Measurements from ENCODE around the gene MKLN1. TPM values are rescaled to one million over a fixed set of nuclear protein-coding genes. Genes with fewer than 3 reads are reported as not detected.

MKLN1 gene
- total and polyA plus RNA-seq, 10 of the 15 experiments (the other 5 are each of a cell fraction or from before 2014, with no cell fraction given), result 13.6 to 55.8 (median 29.3) TPM

DNA sequence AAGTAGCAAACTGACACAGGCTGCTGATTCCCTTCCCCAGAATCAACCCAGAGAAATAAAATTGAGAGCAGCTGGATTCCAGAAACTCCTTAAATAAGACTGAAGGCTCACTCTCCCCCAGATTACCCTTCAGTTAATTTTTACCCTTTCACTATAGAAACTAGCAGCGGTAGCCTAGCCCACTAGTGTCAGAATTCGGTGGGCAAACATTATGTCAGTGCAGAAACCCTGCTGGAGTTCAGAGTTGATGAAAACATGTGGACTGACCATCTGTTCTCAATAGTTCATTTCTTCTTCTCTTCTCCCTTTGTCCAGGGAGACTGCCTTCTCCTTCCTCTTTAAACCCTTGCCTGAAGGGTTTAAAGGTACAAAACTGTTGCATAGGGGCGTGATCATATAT lies 128.7 kb downstream of the MKLN1 start:
- Histone ChIP-seq H3K4me2 (ENCODE audit: control insufficient read depth, insufficient read depth) (no peak overlapping the region), H3K27me3 (replicated peaks in 1 of 2; ENCODE audit: control insufficient read depth in 2 of 2, insufficient read depth in 2 of 2, low read length in 1 of 2) (no peaks in the 10 kb centered on the region), H3K27ac (ENCODE audit: control insufficient read depth, insufficient read depth) (no peak overlapping the region), H3K4me3 (no peak overlapping the region), H3K9me3 (replicated peaks; ENCODE audit: control insufficient read depth, insufficient read depth, low read length) (no peaks in the 10 kb centered on the region), H3K4me1 (ENCODE audit: control insufficient read depth, insufficient read depth, low read length) (no peaks in the 10 kb centered on the region), H4K20me1 (ENCODE audit: control insufficient read depth, insufficient read depth) (no peaks in the 10 kb centered on the region), H3K9ac (ENCODE audit: control insufficient read depth, insufficient read depth, low read length) (no peak overlapping the region), H2AFZ (ENCODE audit: control insufficient read depth, low read depth, low read length) (no peak overlapping the region), H3K79me2 (ENCODE audit: control insufficient read depth, insufficient read depth, low read length) (no peaks in the 10 kb centered on the region), H3K36me3 (ENCODE audit: control insufficient read depth in 2 of 2, insufficient read depth in 2 of 2, low read length in 1 of 2) (no peaks in the 10 kb centered on the region)
- 96% methylated on average over 3 of the region's 3 CpGs for WGBS (ENCODE audit: insufficient coverage, insufficient replicate concordance, low lambda C conversion rate, missing lambda C conversion rate)
- POLR2A ChIA-PET, result no interaction called here
- no TSS peak for BruUV-seq (replicated peaks)
- in situ Hi-C loops (cut with MboI) (no loop called here), intact Hi-C loops (cut with micrococcal nuclease; ENCODE audit: unreplicated experiment) (no loop called here)
- FAIRE-seq, result no peak
- RAD21 ChIA-PET (ENCODE audit: unreplicated experiment), result no interaction called here
- DNase-seq (ENCODE audit: low read depth, low spot score), result no peak
- ATAC-seq, result peak; percentile 32; the same call in 2 of the 3 replicates
- SMC1A ChIA-PET (ENCODE audit: uncharacterized antibody, unreplicated experiment), result interaction anchor here (0.5 kb wide), 1 partner anchor 210 kb away, joined by 4 read pairs; no protein-coding TSS in a partner anchor
- CTCF ChIA-PET, result interaction anchor here (0.7 kb wide), 1 partner anchor 51 kb away, joined by 3 read pairs; no protein-coding TSS in a partner anchor
- no peak for TF ChIP-seq RBBP5 (conservative IDR thresholded peaks at IDR 0.05)
- TF ChIP-seq, protein P1, sequence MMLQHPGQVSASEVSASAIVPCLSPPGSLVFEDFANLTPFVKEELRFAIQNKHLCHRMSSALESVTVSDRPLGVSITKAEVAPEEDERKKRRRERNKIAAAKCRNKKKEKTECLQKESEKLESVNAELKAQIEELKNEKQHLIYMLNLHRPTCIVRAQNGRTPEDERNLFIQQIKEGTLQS (IDR thresholded peaks at IDR 0.05; ENCODE audit: borderline replicate concordance, extremely low read depth, low read depth, low read length), result no peak
- TF ChIP-seq IRF4 (IDR thresholded peaks at IDR 0.05; ENCODE audit: low read depth, low read length), result no peak
- TF ChIP-seq POLR2A (IDR thresholded peaks at IDR 0.05; ENCODE audit: low read depth, low read length), result no peak
- no peak for TF ChIP-seq BHLHE40 (IDR thresholded peaks at IDR 0.05; ENCODE audit: borderline replicate concordance in 1 of 2, low read depth in 2 of 2, low read length in 1 of 2)
- TF ChIP-seq NR2C1 (IDR thresholded peaks at IDR 0.05), result no peak
- no peak for TF ChIP-seq PML (IDR thresholded peaks at IDR 0.05; ENCODE audit: low read length)
- no peak for TF ChIP-seq PAX5 (IDR thresholded peaks at IDR 0.05; ENCODE audit: borderline replicate concordance, low read depth, low read length)
- TF ChIP-seq NFYB (IDR thresholded peaks at IDR 0.05; ENCODE audit: insufficient read depth, low read depth, low read length), result no peak
- no peak for TF ChIP-seq HDAC6 (IDR thresholded peaks at IDR 0.05; ENCODE audit: unreplicated experiment)
- no peak for TF ChIP-seq SIN3A (IDR thresholded peaks at IDR 0.05; ENCODE audit: low read depth, low read length)
- TF ChIP-seq, protein P2, sequence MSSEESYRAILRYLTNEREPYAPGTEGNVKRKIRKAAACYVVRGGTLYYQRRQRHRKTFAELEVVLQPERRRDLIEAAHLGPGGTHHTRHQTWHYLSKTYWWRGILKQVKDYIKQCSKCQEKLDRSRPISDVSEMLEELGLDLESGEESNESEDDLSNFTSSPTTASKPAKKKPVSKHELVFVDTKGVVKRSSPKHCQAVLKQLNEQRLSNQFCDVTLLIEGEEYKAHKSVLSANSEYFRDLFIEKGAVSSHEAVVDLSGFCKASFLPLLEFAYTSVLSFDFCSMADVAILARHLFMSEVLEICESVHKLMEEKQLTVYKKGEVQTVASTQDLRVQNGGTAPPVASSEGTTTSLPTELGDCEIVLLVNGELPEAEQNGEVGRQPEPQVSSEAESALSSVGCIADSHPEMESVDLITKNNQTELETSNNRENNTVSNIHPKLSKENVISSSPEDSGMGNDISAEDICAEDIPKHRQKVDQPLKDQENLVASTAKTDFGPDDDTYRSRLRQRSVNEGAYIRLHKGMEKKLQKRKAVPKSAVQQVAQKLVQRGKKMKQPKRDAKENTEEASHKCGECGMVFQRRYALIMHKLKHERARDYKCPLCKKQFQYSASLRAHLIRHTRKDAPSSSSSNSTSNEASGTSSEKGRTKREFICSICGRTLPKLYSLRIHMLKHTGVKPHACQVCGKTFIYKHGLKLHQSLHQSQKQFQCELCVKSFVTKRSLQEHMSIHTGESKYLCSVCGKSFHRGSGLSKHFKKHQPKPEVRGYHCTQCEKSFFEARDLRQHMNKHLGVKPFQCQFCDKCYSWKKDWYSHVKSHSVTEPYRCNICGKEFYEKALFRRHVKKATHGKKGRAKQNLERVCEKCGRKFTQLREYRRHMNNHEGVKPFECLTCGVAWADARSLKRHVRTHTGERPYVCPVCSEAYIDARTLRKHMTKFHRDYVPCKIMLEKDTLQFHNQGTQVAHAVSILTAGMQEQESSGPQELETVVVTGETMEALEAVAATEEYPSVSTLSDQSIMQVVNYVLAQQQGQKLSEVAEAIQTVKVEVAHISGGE (CRISPR knock-in tag; IDR thresholded peaks at IDR 0.05), result no peak
- TF ChIP-seq CBX5 (IDR thresholded peaks at IDR 0.05; ENCODE audit: low read depth), result no peak
- no peak for TF ChIP-seq YBX1 (IDR thresholded peaks at IDR 0.05)
- TF ChIP-seq DPF2 (IDR thresholded peaks at IDR 0.05), result no peak
- TF ChIP-seq, protein P3, sequence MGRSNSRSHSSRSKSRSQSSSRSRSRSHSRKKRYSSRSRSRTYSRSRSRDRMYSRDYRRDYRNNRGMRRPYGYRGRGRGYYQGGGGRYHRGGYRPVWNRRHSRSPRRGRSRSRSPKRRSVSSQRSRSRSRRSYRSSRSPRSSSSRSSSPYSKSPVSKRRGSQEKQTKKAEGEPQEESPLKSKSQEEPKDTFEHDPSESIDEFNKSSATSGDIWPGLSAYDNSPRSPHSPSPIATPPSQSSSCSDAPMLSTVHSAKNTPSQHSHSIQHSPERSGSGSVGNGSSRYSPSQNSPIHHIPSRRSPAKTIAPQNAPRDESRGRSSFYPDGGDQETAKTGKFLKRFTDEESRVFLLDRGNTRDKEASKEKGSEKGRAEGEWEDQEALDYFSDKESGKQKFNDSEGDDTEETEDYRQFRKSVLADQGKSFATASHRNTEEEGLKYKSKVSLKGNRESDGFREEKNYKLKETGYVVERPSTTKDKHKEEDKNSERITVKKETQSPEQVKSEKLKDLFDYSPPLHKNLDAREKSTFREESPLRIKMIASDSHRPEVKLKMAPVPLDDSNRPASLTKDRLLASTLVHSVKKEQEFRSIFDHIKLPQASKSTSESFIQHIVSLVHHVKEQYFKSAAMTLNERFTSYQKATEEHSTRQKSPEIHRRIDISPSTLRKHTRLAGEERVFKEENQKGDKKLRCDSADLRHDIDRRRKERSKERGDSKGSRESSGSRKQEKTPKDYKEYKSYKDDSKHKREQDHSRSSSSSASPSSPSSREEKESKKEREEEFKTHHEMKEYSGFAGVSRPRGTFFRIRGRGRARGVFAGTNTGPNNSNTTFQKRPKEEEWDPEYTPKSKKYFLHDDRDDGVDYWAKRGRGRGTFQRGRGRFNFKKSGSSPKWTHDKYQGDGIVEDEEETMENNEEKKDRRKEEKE (IDR thresholded peaks at IDR 0.05), result no peak
- no peak for TF ChIP-seq MTA3 (IDR thresholded peaks at IDR 0.05; ENCODE audit: borderline replicate concordance, low read length)
- TF ChIP-seq SRF (IDR thresholded peaks at IDR 0.05; ENCODE audit: low read depth in 2 of 2, low read length in 2 of 2), result no peak
- TF ChIP-seq ATF7 (IDR thresholded peaks at IDR 0.05; ENCODE audit: low read depth), result no peak

Data from GM12878 (cell line).